ENCODE measurements around the gene XPNPEP1. TPM values are rescaled to one million over a fixed set of nuclear protein-coding genes. Genes with fewer than 3 reads are reported as not detected.

XPNPEP1 gene
- polyA plus RNA-seq, 1 of the 3 experiments (the other 2 are of a cell fraction), result 167 TPM

DNA sequence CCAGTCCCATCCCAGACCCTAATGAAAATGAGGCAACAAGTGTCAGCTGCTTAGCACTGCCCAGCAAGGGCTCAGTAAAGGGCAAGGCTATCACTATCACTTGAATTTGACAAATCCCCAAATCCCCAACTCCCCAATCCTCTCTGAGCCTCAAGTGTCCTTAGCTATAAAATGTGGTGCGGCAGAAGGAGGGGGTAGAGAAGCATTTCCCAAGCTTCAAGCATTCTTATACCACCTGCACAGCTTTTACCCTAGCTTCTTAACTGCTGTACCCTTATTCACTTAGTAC lies 41.6 kb downstream of the XPNPEP1 start:
- POLR2A ChIA-PET, result no interaction called here
- peaks cover 28 to 62% of the 10 kb centered on the region in 2 experiments for H3K36me3 ChIP-seq (replicated peaks in 1 of 2; ENCODE audit: control insufficient read depth in 1 of 2, insufficient read depth in 2 of 2, low read length in 1 of 2)

DNA sequence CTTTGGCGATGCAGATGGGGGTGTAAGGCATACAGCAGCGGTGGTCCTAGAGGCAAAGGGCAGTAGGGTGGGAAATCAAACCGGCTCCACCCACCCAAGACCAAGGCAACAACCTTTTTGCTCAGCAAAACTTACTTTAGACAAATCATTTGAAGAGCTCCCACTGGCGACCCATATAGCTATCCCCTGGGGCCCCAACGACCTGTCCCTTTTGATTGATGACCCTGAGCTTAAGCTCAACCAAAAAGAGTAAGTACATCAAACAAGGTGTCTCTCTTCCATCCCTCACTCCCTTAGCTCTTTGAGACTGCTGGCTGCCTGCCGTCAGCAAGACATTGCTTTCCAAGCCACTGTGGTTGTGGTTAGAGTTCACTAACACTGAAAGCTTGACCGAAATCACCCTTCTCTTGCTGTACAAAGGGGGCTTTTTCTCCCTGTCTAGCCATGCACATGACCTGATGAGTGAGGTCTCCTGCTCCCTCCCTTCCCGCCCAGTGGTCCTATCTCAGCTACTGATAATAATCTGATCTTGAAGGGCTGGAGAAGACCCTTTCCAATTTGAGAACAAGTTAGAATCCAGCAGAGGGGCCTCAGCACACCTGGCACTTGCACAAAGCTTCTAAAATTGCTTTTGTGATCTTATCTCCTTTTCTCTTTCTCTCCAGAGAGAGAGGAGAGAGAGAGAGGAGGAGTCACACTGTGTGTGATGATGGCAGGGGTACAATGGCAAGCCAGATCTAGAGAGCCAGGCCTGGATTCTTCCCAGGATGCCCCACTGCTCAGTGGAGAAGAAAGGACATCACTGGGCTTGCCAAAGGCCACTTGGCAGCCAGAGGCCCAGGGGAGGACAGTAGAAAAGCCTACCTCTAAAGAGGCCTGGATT lies 42.2 kb downstream of the XPNPEP1 start:
- Histone ChIP-seq H3K4me2 (no peak overlapping the region), H2AFZ (ENCODE audit: low read depth) (no peak overlapping the region), H3K79me2 (ENCODE audit: insufficient read depth) (no peaks in the 10 kb centered on the region), H3K4me3 (ENCODE audit: low read depth in 2 of 2, low read length in 1 of 2) (no peak overlapping the region), H3F3A (replicated peaks; ENCODE audit: insufficient read depth) (no peaks in the 10 kb centered on the region), H3K27ac (ENCODE audit: low read depth in 2 of 2, low read length in 1 of 2) (no peak overlapping the region), H3K27me3 (ENCODE audit: insufficient read depth) (no peaks in the 10 kb centered on the region), H3K9me2 (no peaks in the 10 kb centered on the region), H3K9ac (no peak overlapping the region), H3K36me3 (replicated peaks in 1 of 2; ENCODE audit: control insufficient read depth in 1 of 2, insufficient read depth in 2 of 2, low read length in 1 of 2) (peaks cover 29 to 66% of the 10 kb centered on the region in 2 experiments), H3K4me1 (ENCODE audit: control insufficient read depth in 1 of 2, insufficient read depth in 2 of 2, low read depth in 1 of 2, low read length in 1 of 2) (peaks cover 3 to 5% of the 10 kb centered on the region in 2 experiments; a peak in 2 of 4 replicates), H4K20me1 (ENCODE audit: insufficient read depth) (no peaks in the 10 kb centered on the region), H3K9me3 (no peaks in the 10 kb centered on the region)
- POLR2A ChIA-PET, result interaction anchor here (1.2 kb wide), 1 partner anchor 11 kb away, joined by 3 read pairs; no protein-coding TSS in a partner anchor
- 92% methylated on average over 8 of the region's 8 CpGs for WGBS (ENCODE audit: low lambda C conversion rate)
- DNase-seq, result no peak
- CTCF ChIA-PET, result interaction anchor here (0.6 to 2.3 kb wide), 8 partner anchors 14 to 398 kb away, joined by 3 to 6 read pairs (median 4); no protein-coding TSS in a partner anchor
- TF ChIP-seq ELF1 (IDR thresholded peaks at IDR 0.05), result no peak
- no peak for TF ChIP-seq CHD2 (IDR thresholded peaks at IDR 0.05; ENCODE audit: low read length, partially characterized antibody)
- TF ChIP-seq RCOR1 (IDR thresholded peaks at IDR 0.05; ENCODE audit: low read length), result no peak
- TF ChIP-seq SIN3A (IDR thresholded peaks at IDR 0.05; ENCODE audit: borderline replicate concordance, low read depth, low read length), result no peak
- TF ChIP-seq JUND (IDR thresholded peaks at IDR 0.05), result no peak
- no peak for TF ChIP-seq TCF12 (IDR thresholded peaks at IDR 0.05)
- TF ChIP-seq TAF1 (IDR thresholded peaks at IDR 0.05; ENCODE audit: borderline replicate concordance, low read depth, low read length), result no peak
- TF ChIP-seq, protein P1, sequence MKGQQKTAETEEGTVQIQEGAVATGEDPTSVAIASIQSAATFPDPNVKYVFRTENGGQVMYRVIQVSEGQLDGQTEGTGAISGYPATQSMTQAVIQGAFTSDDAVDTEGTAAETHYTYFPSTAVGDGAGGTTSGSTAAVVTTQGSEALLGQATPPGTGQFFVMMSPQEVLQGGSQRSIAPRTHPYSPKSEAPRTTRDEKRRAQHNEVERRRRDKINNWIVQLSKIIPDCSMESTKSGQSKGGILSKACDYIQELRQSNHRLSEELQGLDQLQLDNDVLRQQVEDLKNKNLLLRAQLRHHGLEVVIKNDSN (IDR thresholded peaks at IDR 0.05; ENCODE audit: borderline replicate concordance, low read depth), result no peak
- no peak for TF ChIP-seq NRF1 (IDR thresholded peaks at IDR 0.05; ENCODE audit: low read depth, low read length)
- TF ChIP-seq POLR2AphosphoS5 (IDR thresholded peaks at IDR 0.05; ENCODE audit: low read depth, low read length), result no peak
- TF ChIP-seq RFX5 (IDR thresholded peaks at IDR 0.05; ENCODE audit: low read length), result no peak
- TF ChIP-seq, protein P2, sequence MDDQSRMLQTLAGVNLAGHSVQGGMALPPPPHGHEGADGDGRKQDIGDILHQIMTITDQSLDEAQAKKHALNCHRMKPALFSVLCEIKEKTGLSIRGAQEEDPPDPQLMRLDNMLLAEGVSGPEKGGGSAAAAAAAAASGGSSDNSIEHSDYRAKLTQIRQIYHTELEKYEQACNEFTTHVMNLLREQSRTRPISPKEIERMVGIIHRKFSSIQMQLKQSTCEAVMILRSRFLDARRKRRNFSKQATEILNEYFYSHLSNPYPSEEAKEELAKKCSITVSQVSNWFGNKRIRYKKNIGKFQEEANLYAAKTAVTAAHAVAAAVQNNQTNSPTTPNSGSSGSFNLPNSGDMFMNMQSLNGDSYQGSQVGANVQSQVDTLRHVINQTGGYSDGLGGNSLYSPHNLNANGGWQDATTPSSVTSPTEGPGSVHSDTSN (IDR thresholded peaks at IDR 0.05), result no peak
- no peak for TF ChIP-seq MEF2A (IDR thresholded peaks at IDR 0.05; ENCODE audit: borderline replicate concordance, low read depth)
- TF ChIP-seq, protein P3, sequence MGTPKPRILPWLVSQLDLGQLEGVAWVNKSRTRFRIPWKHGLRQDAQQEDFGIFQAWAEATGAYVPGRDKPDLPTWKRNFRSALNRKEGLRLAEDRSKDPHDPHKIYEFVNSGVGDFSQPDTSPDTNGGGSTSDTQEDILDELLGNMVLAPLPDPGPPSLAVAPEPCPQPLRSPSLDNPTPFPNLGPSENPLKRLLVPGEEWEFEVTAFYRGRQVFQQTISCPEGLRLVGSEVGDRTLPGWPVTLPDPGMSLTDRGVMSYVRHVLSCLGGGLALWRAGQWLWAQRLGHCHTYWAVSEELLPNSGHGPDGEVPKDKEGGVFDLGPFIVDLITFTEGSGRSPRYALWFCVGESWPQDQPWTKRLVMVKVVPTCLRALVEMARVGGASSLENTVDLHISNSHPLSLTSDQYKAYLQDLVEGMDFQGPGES (IDR thresholded peaks at IDR 0.05; ENCODE audit: low read depth, low read length), result no peak
- TF ChIP-seq EP300 (IDR thresholded peaks at IDR 0.05; ENCODE audit: borderline replicate concordance in 1 of 2, low read depth in 1 of 2, low read length in 1 of 2), result no peak
- TF ChIP-seq, protein P4, sequence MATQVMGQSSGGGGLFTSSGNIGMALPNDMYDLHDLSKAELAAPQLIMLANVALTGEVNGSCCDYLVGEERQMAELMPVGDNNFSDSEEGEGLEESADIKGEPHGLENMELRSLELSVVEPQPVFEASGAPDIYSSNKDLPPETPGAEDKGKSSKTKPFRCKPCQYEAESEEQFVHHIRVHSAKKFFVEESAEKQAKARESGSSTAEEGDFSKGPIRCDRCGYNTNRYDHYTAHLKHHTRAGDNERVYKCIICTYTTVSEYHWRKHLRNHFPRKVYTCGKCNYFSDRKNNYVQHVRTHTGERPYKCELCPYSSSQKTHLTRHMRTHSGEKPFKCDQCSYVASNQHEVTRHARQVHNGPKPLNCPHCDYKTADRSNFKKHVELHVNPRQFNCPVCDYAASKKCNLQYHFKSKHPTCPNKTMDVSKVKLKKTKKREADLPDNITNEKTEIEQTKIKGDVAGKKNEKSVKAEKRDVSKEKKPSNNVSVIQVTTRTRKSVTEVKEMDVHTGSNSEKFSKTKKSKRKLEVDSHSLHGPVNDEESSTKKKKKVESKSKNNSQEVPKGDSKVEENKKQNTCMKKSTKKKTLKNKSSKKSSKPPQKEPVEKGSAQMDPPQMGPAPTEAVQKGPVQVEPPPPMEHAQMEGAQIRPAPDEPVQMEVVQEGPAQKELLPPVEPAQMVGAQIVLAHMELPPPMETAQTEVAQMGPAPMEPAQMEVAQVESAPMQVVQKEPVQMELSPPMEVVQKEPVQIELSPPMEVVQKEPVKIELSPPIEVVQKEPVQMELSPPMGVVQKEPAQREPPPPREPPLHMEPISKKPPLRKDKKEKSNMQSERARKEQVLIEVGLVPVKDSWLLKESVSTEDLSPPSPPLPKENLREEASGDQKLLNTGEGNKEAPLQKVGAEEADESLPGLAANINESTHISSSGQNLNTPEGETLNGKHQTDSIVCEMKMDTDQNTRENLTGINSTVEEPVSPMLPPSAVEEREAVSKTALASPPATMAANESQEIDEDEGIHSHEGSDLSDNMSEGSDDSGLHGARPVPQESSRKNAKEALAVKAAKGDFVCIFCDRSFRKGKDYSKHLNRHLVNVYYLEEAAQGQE (IDR thresholded peaks at IDR 0.05; ENCODE audit: low read depth, low read length), result no peak
- TF ChIP-seq MXI1 (IDR thresholded peaks at IDR 0.05; ENCODE audit: low read depth, low read length), result no peak
- TF ChIP-seq FOXJ3 (CRISPR knock-in tag; IDR thresholded peaks at IDR 0.05), result no peak
- no peak for TF ChIP-seq FOXM1 (IDR thresholded peaks at IDR 0.05; ENCODE audit: low read depth)

More for the DNA sequence above, 41.6 kb downstream of the XPNPEP1 start:
- Histone ChIP-seq H4K20me1 (ENCODE audit: insufficient read depth) (no peaks in the 10 kb centered on the region), H3K27ac (ENCODE audit: low read depth in 2 of 2, low read length in 1 of 2) (no peak overlapping the region), H3K4me2 (no peak overlapping the region), H3K79me2 (ENCODE audit: insufficient read depth) (no peaks in the 10 kb centered on the region), H3K27me3 (ENCODE audit: insufficient read depth) (no peaks in the 10 kb centered on the region), H3K9me3 (no peaks in the 10 kb centered on the region), H2AFZ (ENCODE audit: low read depth) (no peak overlapping the region), H3K9me2 (no peaks in the 10 kb centered on the region), H3K4me1 (ENCODE audit: control insufficient read depth in 1 of 2, insufficient read depth in 2 of 2, low read depth in 1 of 2, low read length in 1 of 2) (peaks cover 3 to 5% of the 10 kb centered on the region in 2 experiments; a peak in 2 of 4 replicates), H3K4me3 (ENCODE audit: low read depth in 2 of 2, low read length in 1 of 2) (no peak overlapping the region), H3F3A (replicated peaks; ENCODE audit: insufficient read depth) (no peaks in the 10 kb centered on the region), H3K9ac (no peak overlapping the region)
- no peak for DNase-seq
- TF ChIP-seq FOXM1 (IDR thresholded peaks at IDR 0.05; ENCODE audit: low read depth) (no peak), RFX5 (IDR thresholded peaks at IDR 0.05; ENCODE audit: low read length) (no peak), MEF2A (IDR thresholded peaks at IDR 0.05; ENCODE audit: borderline replicate concordance, low read depth) (no peak), GABPA (IDR thresholded peaks at IDR 0.05; ENCODE audit: low read depth) (no peak), EZH2phosphoT487 (IDR thresholded peaks at IDR 0.05; ENCODE audit: borderline replicate concordance, low read depth) (no peak), EP300 (IDR thresholded peaks at IDR 0.05; ENCODE audit: borderline replicate concordance in 1 of 2, low read depth in 1 of 2, low read length in 1 of 2) (no peak), TEAD4 (IDR thresholded peaks at IDR 0.05; ENCODE audit: borderline replicate concordance, insufficient read depth) (no peak)
- CTCF ChIA-PET, result interaction anchor here (0.8 to 2.3 kb wide), 6 partner anchors 14 to 397 kb away, joined by 3 to 6 read pairs (median 4); no protein-coding TSS in a partner anchor
- 100% methylated on average over 1 of the region's 1 CpG for WGBS (ENCODE audit: low lambda C conversion rate)

All from SK-N-SH (cell line).